HepG2 (cell line): Measurements from ENCODE around the gene TXNRD2. TPM values are rescaled to one million over a fixed set of nuclear protein-coding genes. Genes with fewer than 3 reads are reported as not detected.

ENCODE experiments used
- BORCS8-MEF2B ChIP-seq: sonication (generic); formaldehyde crosslinking; IDR thresholded peaks from 2 replicates; pipeline ENCODE4 v1.8.0; 2022; ENCODE audit warnings: mild to moderate bottlenecking, missing genetic modification reagents
- BRF2 ChIP-seq: sonication (generic); formaldehyde crosslinking; IDR thresholded peaks from 2 replicates; pipeline ENCODE4 v1.8.1; 2022; ENCODE audit warnings: mild to moderate bottlenecking, missing genetic modification reagents
- EEA1 ChIP-seq: sonication (generic); formaldehyde crosslinking; IDR thresholded peaks from 2 replicates; pipeline ENCODE4 v1.5.1; 2020; ENCODE audit warnings: mild to moderate bottlenecking, missing genetic modification reagents, borderline replicate concordance
- EP300 ChIP-seq, 3 experiments: sonication (generic) in 1 of 3; formaldehyde crosslinking in 1 of 3; IDR thresholded peaks; 2 replicates each; pipeline versions ENCODE4 v1.5.1 to v1.6.1; 2011 to 2020; ENCODE audit warnings: low read depth in 2 of 3, low read length in 2 of 3, borderline replicate concordance in 1 of 3, improper control_type of control experiment in 1 of 3, mild to moderate bottlenecking in 1 of 3, missing genetic modification reagents in 1 of 3, moderate library complexity in 1 of 3
- FOXP4 ChIP-seq: sonication (generic); formaldehyde crosslinking; IDR thresholded peaks from 2 replicates; pipeline ENCODE4 v1.4.0; 2020; ENCODE audit warnings: missing genetic modification reagents
- HBP1 ChIP-seq: IDR thresholded peaks from 2 replicates; pipeline ENCODE4 v1.6.1; 2016; ENCODE audit warnings: low read depth, control low read depth
- KDM2A ChIP-seq: sonication (generic); formaldehyde crosslinking; IDR thresholded peaks from 2 replicates; pipeline ENCODE4 v1.4.0; 2020; ENCODE audit warnings: low read depth, missing genetic modification reagents, borderline replicate concordance
- PRMT3 ChIP-seq: sonication (generic); formaldehyde crosslinking; IDR thresholded peaks from 2 replicates; pipeline ENCODE4 v1.8.1; 2022; ENCODE audit warnings: low read depth, mild to moderate bottlenecking, moderate library complexity, missing genetic modification reagents, borderline replicate concordance
- TFE3 ChIP-seq: IDR thresholded peaks from 2 replicates; pipeline ENCODE4 v1.6.1; 2016
- USF2 ChIP-seq, 2 experiments: sonication (generic) in 1 of 2; formaldehyde crosslinking in 1 of 2; IDR thresholded peaks; 2 replicates each; pipeline versions ENCODE4 v1.5.1 to v1.6.1; 2011 to 2020; ENCODE audit warnings: borderline replicate concordance in 1 of 2, low read depth in 1 of 2, low read length in 1 of 2, mild to moderate bottlenecking in 1 of 2, missing genetic modification reagents in 1 of 2, moderate library complexity in 1 of 2
- ZNF331 ChIP-seq: sonication (generic); formaldehyde crosslinking; IDR thresholded peaks from 2 replicates; pipeline ENCODE4 v1.4.0; 2020; ENCODE audit warnings: missing genetic modification reagents
- ZNF563 ChIP-seq: sonication (generic); formaldehyde crosslinking; IDR thresholded peaks from 2 replicates; pipeline ENCODE4 v1.8.0; 2022; ENCODE audit warnings: mild to moderate bottlenecking, moderate library complexity, missing genetic modification reagents
- ZNF619 ChIP-seq: sonication (generic); formaldehyde crosslinking; IDR thresholded peaks from 2 replicates; pipeline ENCODE4 v1.4.0; 2020; ENCODE audit warnings: mild to moderate bottlenecking, missing genetic modification reagents
- ZNF878 ChIP-seq: sonication (generic); formaldehyde crosslinking; IDR thresholded peaks from 2 replicates; pipeline ENCODE4 v1.8.1; 2023; ENCODE audit warnings: mild to moderate bottlenecking, missing genetic modification reagents, moderate library complexity
- ZSCAN5A ChIP-seq: sonication (generic); formaldehyde crosslinking; IDR thresholded peaks from 2 replicates; pipeline ENCODE4 v1.8.0; 2022; ENCODE audit warnings: mild to moderate bottlenecking, missing genetic modification reagents, borderline replicate concordance
- polyA plus RNA-seq, 8 experiments: library from polyadenylated mRNA; depleted of rRNA in 3 of 8; stranded (reverse) in 7 of 8; unstranded in 1 of 8; fragments of >200 nt; fragmentation: Illumina TruSeq in 4 of 8; extraction: Trizol in 4 of 8; gene quantifications; 2 replicates each; pipeline versions ENCODE4 v1.2.1 to v1.2.3, GENCODE V29; 2011 to 2016; ENCODE audit warnings: low read depth in 4 of 8, missing spikeins in 1 of 8, mixed read lengths in 1 of 8; ENCODE audit not compliant: insufficient read depth in 1 of 8
- total RNA-seq, 5 experiments: library from RNA; depleted of rRNA; stranded (reverse); fragments of >200 nt; fragmentation: Illumina TruSeq; extraction: Trizol; gene quantifications; 2 replicates each; pipeline ENCODE4 v1.2.3, GENCODE V29; 2016; ENCODE audit warnings: low read depth in 1 of 5

The TXNRD2 gene
- total and polyA plus RNA-seq, 2 of the 13 experiments (the other 11 are each of a cell fraction or from before 2014, with no cell fraction given), result 17.5 to 18.6 TPM

GRCh38 chr22:19855504-19856409 is 85.9 kb downstream of the TXNRD2 start (continued):
- peak; percentile 62; the same call in 1 of the 2 replicates for TF ChIP-seq TFE3 (CRISPR knock-in tag)
- peak; percentile 82; the same call in 1 of the 2 replicates for TF ChIP-seq ZSCAN5A (CRISPR knock-in tag)
- TF ChIP-seq KDM2A (CRISPR knock-in tag), result no peak; the same call in 1 of the 2 replicates
- 0 out of 2 replicates have a peak, but pooled peaks have one; percentile 26 for TF ChIP-seq BORCS8-MEF2B
- peak; percentile 64; the same call in 1 of the 2 replicates for TF ChIP-seq ZNF331 (CRISPR knock-in tag)
- peak in 1 of 2 experiments; percentile 69; a peak in 1 of 4 replicates for TF ChIP-seq EP300 (IDR thresholded peaks at IDR 0.05; ENCODE audit: low read depth in 2 of 2, low read length in 2 of 2)
- no peak for TF ChIP-seq EP300 (CRISPR knock-in tag; IDR thresholded peaks at IDR 0.05; ENCODE audit: borderline replicate concordance)
- no peak for TF ChIP-seq USF2 (IDR thresholded peaks at IDR 0.05; ENCODE audit: low read depth, low read length)
- no peak; the same call in 1 of the 2 replicates for TF ChIP-seq USF2 (CRISPR knock-in tag; IDR thresholded peaks at IDR 0.05; ENCODE audit: borderline replicate concordance)
- no peak for TF ChIP-seq EEA1 (CRISPR knock-in tag)
- peak; percentile 55; the same call in 1 of the 2 replicates for TF ChIP-seq BRF2 (CRISPR knock-in tag)
- TF ChIP-seq ZNF878 (CRISPR knock-in tag), result no peak
- no peak for TF ChIP-seq ZNF563
- no peak for TF ChIP-seq HBP1 (CRISPR knock-in tag)
- TF ChIP-seq FOXP4, result peak; percentile 66
- TF ChIP-seq PRMT3, result no peak
- peak; percentile 35; the same call in 1 of the 2 replicates for TF ChIP-seq ZNF619 (CRISPR knock-in tag)
